HEK293 (cell line): ENCODE measurements around the gene SAC3D1.

Source experiments
- CTCF ChIA-PET: fragments of 350-600 bp; formaldehyde crosslinking; extraction: SDS; loops from one replicate; lab custom pipeline; 2021; ENCODE audit warnings: antibody characterized with exemption; lab: Yijun Ruan, JAX
- POLR2A ChIA-PET: fragments of 300-600 bp; formaldehyde crosslinking; extraction: SDS; loops from one replicate; lab custom pipeline; 2020; ENCODE audit warnings: antibody characterized with exemption, inconsistent platforms; lab: Yijun Ruan, JAX
- H3K27ac ChIP-seq: fragments of 200-500 bp; sonication (Bioruptor generic); 2 replicates; pipeline ENCODE4 v1.5.1; 2014; ENCODE audit warnings: low read depth, low read length, control low read depth, inconsistent platforms; ENCODE audit errors: extremely low read depth
- H3K36me3 ChIP-seq, 2 experiments: fragments of 200-500 bp in 1 of 2; sonication (Bioruptor generic) in 1 of 2; 1 replicate in 1 of 2; 2 replicates in 1 of 2; pipeline ENCODE4 v1.5.1; 2014 to 2017; ENCODE audit warnings: inconsistent platforms in 2 of 2, low read length in 2 of 2; ENCODE audit not compliant: control insufficient read depth in 2 of 2, insufficient read depth in 1 of 2
- H3K4me1 ChIP-seq: fragments of 200-500 bp; sonication (Bioruptor generic); 2 replicates; pipeline ENCODE4 v1.5.1; 2014; ENCODE audit warnings: mild to moderate bottlenecking, low read length, inconsistent platforms; ENCODE audit not compliant: control insufficient read depth, insufficient read depth
- H3K4me3 ChIP-seq: 2 replicates; pipeline ENCODE4 v1.5.1; 2011; ENCODE audit warnings: low read depth, mild to moderate bottlenecking, control low read depth, low read length, moderate library complexity
- H3K9me3 ChIP-seq: fragments of 200-500 bp; sonication (Bioruptor generic); 2 replicates; pipeline ENCODE4 v1.5.1; 2014; ENCODE audit warnings: low read depth, low read length, inconsistent platforms; ENCODE audit not compliant: control insufficient read depth, insufficient read depth
- BCL11B ChIP-seq: fragments of 450-650 bp; formaldehyde crosslinking; IDR thresholded peaks from 2 replicates; pipeline ENCODE4 v1.5.1; 2016; ENCODE audit warnings: low read depth, missing biosample characterization, missing genetic modification characterization
- KLF1 ChIP-seq: fragments of 450-650 bp; formaldehyde crosslinking; IDR thresholded peaks from 2 replicates; pipeline ENCODE4 v1.5.1; 2016; ENCODE audit warnings: missing biosample characterization, missing genetic modification characterization
- KLF10 ChIP-seq: fragments of 450-650 bp; IDR thresholded peaks from 2 replicates; pipeline ENCODE4 v1.5.1; 2018; ENCODE audit warnings: missing biosample characterization, mild to moderate bottlenecking, missing genetic modification characterization
- KLF7 ChIP-seq: fragments of 450-650 bp; formaldehyde crosslinking; IDR thresholded peaks from 2 replicates; pipeline ENCODE4 v1.5.1; 2016; ENCODE audit warnings: missing biosample characterization, missing genetic modification characterization, borderline replicate concordance
- KLF8 ChIP-seq: fragments of 450-650 bp; formaldehyde crosslinking; IDR thresholded peaks from 2 replicates; pipeline ENCODE4 v1.5.1; 2016; ENCODE audit warnings: missing biosample characterization, missing genetic modification characterization
- PRDM10 ChIP-seq: fragments of 450-650 bp; formaldehyde crosslinking; IDR thresholded peaks from 2 replicates; pipeline ENCODE4 v1.5.1; 2016; ENCODE audit warnings: missing biosample characterization, missing genetic modification characterization
- SP3 ChIP-seq: fragments of 450-650 bp; formaldehyde crosslinking; IDR thresholded peaks from 2 replicates; pipeline ENCODE4 v1.5.1; 2016; ENCODE audit warnings: missing biosample characterization, missing genetic modification characterization
- ZBTB11 ChIP-seq: fragments of 450-650 bp; formaldehyde crosslinking; conservative IDR thresholded peaks from 2 replicates; pipeline ENCODE4 v1.5.1; 2016; ENCODE audit warnings: low read depth, missing biosample characterization, missing genetic modification characterization
- ZBTB17 ChIP-seq: fragments of 450-650 bp; formaldehyde crosslinking; IDR thresholded peaks from 2 replicates; pipeline ENCODE4 v1.5.1; 2016; ENCODE audit warnings: missing biosample characterization, missing genetic modification characterization
- ZFP69B ChIP-seq: fragments of 450-650 bp; formaldehyde crosslinking; IDR thresholded peaks from 2 replicates; pipeline ENCODE4 v1.5.1; 2016; ENCODE audit warnings: missing biosample characterization, missing genetic modification characterization
- ZNF211 ChIP-seq: fragments of 450-650 bp; formaldehyde crosslinking; IDR thresholded peaks from 2 replicates; pipeline ENCODE4 v1.5.1; 2016; ENCODE audit warnings: low read depth, missing biosample characterization, missing genetic modification characterization
- ZNF398 ChIP-seq: fragments of 450-650 bp; formaldehyde crosslinking; IDR thresholded peaks from 2 replicates; pipeline ENCODE4 v1.5.1; 2017; ENCODE audit warnings: missing biosample characterization, missing genetic modification characterization
- ZNF488 ChIP-seq: fragments of 450-650 bp; formaldehyde crosslinking; IDR thresholded peaks from 2 replicates; pipeline ENCODE4 v1.5.1; 2016; ENCODE audit warnings: missing biosample characterization, missing genetic modification characterization
- ZNF501 ChIP-seq: fragments of 450-650 bp; formaldehyde crosslinking; IDR thresholded peaks from 2 replicates; pipeline ENCODE4 v1.5.1; 2016; ENCODE audit warnings: missing biosample characterization, missing genetic modification characterization
- ZNF514 ChIP-seq: fragments of 450-650 bp; formaldehyde crosslinking; IDR thresholded peaks from 2 replicates; pipeline ENCODE4 v1.5.1; 2016; ENCODE audit warnings: missing biosample characterization, missing genetic modification characterization
- ZNF549 ChIP-seq: fragments of 450-650 bp; IDR thresholded peaks from 2 replicates; pipeline ENCODE4 v1.5.1; 2018; ENCODE audit warnings: missing biosample characterization, missing genetic modification characterization, mild to moderate bottlenecking, inconsistent platforms, moderate library complexity
- ZNF623 ChIP-seq: fragments of 450-650 bp; formaldehyde crosslinking; IDR thresholded peaks from 2 replicates; pipeline ENCODE4 v1.5.1; 2016; ENCODE audit warnings: missing biosample characterization, missing genetic modification characterization
- ZNF654 ChIP-seq: fragments of 450-650 bp; formaldehyde crosslinking; IDR thresholded peaks from 2 replicates; pipeline ENCODE4 v1.5.1; 2016; ENCODE audit warnings: low read depth, missing biosample characterization, missing genetic modification characterization
- ZSCAN18 ChIP-seq: fragments of 450-650 bp; formaldehyde crosslinking; IDR thresholded peaks from 2 replicates; pipeline ENCODE4 v1.5.1; 2016; ENCODE audit warnings: missing biosample characterization, missing genetic modification characterization
- ZSCAN30 ChIP-seq: fragments of 450-650 bp; IDR thresholded peaks from 2 replicates; pipeline ENCODE4 v1.5.1; 2018; ENCODE audit warnings: missing biosample characterization, mild to moderate bottlenecking, missing genetic modification characterization, moderate library complexity
- ZSCAN4 ChIP-seq: fragments of 450-650 bp; formaldehyde crosslinking; IDR thresholded peaks from 2 replicates; pipeline ENCODE4 v1.5.1; 2017; ENCODE audit warnings: missing biosample characterization, missing genetic modification characterization
- ZSCAN5A ChIP-seq: fragments of 450-650 bp; formaldehyde crosslinking; IDR thresholded peaks from 2 replicates; pipeline ENCODE4 v1.5.1; 2016; ENCODE audit warnings: missing biosample characterization, missing genetic modification characterization

Gene SAC3D1

GRCh38 chr11:65013130-65013887 lies 27.7 kb upstream of the SAC3D1 start:
- no peaks in the 10 kb centered on the region for H3K4me1 ChIP-seq
- peak overlapping the region; percentile 86; the same call in 1 of the 2 replicates for H3K27ac ChIP-seq
- ChIA-PET POLR2A (interaction anchor here (0.6 to 1.9 kb wide), 9 partner anchors 9 to 135 kb away, joined by 3 to 7 read pairs (median 4); partner anchors contain the start of genes EHD1, FAU, MRPL49 and SAC3D1), CTCF (interaction anchor here (0.6 to 2.7 kb wide), 34 partner anchors 9 to 742 kb away, joined by 3 to 24 read pairs (median 4); partner anchors contain the start of genes BATF2, CAPN1, CDCA5 and FAU)
- no peaks in the 10 kb centered on the region for H3K9me3 ChIP-seq
- peaks cover 0 to 21% of the 10 kb centered on the region in 2 experiments; a peak in 2 of 3 replicates for H3K36me3 ChIP-seq
- peak overlapping the region; percentile 77 for H3K4me3 ChIP-seq
- peak; percentile 36; the same call in 1 of the 2 replicates for TF ChIP-seq ZBTB11 (tag by site-specific recombination)
- TF ChIP-seq PRDM10 (tag by site-specific recombination): peak; percentile 67
- TF ChIP-seq ZNF514 (tag by site-specific recombination): no peak
- peak; percentile 56 for TF ChIP-seq ZNF654 (tag by site-specific recombination)
- TF ChIP-seq ZBTB17 (tag by site-specific recombination): peak; percentile 89
- TF ChIP-seq ZNF211: no peak
- TF ChIP-seq ZNF398 (tag by site-specific recombination): no peak
- 0 out of 2 replicates have a peak, but pooled peaks have one; percentile 30 for TF ChIP-seq ZSCAN5A (tag by site-specific recombination)
- no peak; the same call in 1 of the 2 replicates for TF ChIP-seq ZFP69B (tag by site-specific recombination)
- 0 out of 2 replicates have a peak, but pooled peaks have one; percentile 81 for TF ChIP-seq ZSCAN30 (tag by site-specific recombination)
- peak; percentile 18; the same call in 1 of the 2 replicates for TF ChIP-seq KLF1
- 0 out of 2 replicates have a peak, but pooled peaks have one; percentile 30 for TF ChIP-seq KLF7 (tag by site-specific recombination)
- TF ChIP-seq ZNF549 (tag by site-specific recombination): no peak
- TF ChIP-seq KLF8 (tag by site-specific recombination): peak; percentile 63; the same call in 1 of the 2 replicates
- no peak for TF ChIP-seq KLF10
- TF ChIP-seq ZNF488: no peak
- no peak for TF ChIP-seq BCL11B (tag by site-specific recombination)
- no peak for TF ChIP-seq ZSCAN18 (tag by site-specific recombination)
- peak; percentile 54 for TF ChIP-seq SP3 (tag by site-specific recombination)
- TF ChIP-seq ZNF623 (tag by site-specific recombination): no peak
- peak; percentile 76; the same call in 1 of the 2 replicates for TF ChIP-seq ZNF501 (tag by site-specific recombination)
- TF ChIP-seq ZSCAN4 (tag by site-specific recombination): no peak
